Measurements from ENCODE around the gene C1orf116.

The C1orf116 gene

DNA sequence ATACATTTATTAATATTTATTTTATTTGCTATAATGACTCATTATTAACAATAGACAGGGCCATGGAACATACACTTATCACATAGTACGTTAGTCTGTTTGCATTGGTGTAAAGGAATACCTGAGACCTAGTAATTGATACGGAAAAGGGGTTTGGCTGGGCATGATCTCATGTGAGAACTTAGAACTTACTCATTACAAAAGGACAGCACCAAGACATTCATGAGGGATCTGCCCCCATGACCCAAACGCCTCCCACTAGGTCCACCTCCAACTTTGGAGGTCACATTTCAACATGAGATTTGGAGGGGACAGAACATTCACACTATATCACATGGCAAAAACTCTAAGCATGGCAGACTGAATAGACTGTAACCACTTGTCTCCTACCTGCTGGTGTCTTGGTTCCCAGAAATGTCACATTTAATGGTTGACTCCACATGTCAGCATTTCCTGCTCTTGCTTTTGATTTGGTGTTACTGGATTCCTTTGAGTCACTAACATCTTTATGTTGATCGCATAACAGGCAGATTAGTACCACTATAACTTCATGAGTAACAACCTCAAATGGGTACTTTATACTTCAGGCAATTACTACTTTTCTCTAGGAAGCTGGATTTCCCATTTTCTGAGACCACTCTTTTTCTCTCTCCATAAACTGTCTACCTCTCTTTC lies 3.5 kb upstream of the C1orf116 start:
- no peak for DNase-seq (ENCODE audit: low read depth in 2 of 3, low spot score in 2 of 3)

DNA sequence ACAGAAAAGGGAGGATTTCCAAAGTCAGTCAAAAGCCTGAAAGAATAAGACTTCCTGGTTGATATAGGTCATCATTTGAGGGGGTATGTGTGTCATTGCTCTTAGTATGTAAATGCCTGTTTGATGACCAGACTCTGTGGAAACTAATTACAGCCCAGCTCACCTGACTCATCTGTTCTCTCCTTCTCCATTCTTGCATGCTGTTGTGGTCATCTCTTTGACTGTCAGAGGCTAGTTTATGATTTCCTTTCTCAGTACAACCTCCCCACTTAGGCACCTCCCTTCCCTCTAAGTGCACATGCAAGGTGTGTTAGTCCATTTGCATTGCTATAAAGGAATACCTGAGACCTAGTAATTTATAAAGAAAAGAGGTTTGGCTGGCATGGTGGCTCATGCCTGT lies 2.4 kb upstream of the C1orf116 start:
- DNase-seq (ENCODE audit: low read depth in 2 of 3, low spot score in 2 of 3), result no peak

DNA sequence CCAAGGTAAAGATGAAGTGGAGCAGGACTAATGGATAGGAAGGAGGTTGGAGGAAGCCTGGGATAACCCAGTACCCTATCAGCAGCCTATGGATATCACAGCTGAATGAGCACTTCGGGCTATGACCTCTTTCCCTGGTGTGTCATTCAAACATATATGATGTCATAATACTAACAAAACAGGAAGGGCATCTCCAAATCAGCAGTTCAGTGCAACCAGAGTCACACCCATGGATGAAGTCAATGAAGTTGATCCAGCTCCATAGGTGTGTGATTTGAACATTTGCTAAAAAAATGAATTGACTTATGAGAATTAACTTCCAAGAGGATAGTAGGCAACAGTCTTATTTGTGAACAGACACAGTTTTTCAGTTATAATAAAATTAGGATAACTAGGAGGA lies 1.7 kb upstream of the C1orf116 start:
- DNase-seq (ENCODE audit: low read depth in 2 of 3, low spot score in 2 of 3), result no peak

DNA sequence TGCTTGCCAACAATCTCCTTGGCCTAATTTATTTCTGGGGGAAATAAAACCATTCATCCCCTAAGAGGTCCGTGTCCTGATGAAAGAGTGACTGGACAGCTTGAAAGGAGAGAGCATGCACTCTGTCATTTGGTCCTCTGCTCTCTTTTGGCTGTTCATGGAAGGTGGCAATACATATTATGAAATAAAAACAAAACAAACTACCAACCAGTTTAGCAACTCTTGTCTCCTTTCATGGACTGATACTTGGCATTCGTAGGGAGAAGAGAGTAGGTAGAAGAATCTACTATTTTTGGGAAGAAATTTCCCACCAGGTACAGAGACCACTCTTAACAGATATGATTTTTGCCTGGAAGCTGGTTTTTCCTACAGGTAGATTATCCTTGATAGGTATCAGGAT lies 746 bp upstream of the C1orf116 start:
- DNase-seq (ENCODE audit: low read depth in 2 of 3, low spot score in 2 of 3), result no peak

DNA sequence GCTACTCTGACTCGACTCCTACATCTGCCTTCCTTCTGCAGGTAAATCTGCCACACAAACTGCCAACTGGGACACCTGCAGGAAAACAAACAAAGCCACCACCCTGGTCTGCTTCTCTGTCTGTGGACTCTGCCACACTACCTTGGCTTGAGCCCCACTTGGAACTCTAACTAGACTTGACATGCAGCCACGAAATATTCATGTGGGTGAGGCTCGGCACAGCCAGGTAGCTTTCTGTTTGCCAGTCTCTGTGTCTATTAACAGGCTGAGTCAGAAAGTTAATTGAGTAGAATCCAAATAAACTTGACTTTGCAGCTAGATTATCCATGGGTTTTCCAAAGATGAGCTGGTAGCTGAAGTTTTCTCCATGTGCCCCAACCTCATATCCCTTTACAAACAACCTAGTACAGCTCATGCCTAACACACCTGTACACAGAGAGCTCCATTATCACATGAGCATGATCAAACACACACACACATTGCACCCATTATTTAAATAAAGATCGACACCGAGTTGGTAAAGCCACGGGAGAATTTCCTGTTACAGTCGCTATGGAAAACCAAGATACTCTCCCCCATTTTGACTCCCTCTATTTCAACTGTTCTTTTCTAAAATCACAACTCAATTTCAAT lies 808 bp downstream of the C1orf116 start:
- DNase-seq (ENCODE audit: low read depth in 2 of 3, low spot score in 2 of 3), result no peak

DNA sequence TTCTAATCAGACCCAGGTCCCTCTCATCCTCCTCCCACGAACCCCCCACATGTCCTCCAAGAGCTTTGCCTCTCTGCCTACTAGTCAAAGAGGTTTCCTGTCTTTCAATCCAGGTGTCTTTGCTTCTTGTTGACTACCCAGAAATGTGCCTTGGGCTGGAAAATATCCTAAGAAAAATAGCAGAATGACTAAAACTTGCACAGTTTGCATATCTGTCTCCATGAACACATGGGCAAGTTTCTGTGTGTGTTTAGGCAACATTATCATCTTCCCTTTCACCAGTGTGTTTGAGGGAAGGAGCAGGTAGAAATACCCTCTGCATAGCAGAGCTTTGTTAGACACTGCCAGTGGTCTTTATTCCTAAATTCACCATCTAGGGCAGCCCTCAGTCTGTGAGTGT lies 1.5 kb downstream of the C1orf116 start:
- no peak for DNase-seq (ENCODE audit: low read depth in 2 of 3, low spot score in 2 of 3)

DNA sequence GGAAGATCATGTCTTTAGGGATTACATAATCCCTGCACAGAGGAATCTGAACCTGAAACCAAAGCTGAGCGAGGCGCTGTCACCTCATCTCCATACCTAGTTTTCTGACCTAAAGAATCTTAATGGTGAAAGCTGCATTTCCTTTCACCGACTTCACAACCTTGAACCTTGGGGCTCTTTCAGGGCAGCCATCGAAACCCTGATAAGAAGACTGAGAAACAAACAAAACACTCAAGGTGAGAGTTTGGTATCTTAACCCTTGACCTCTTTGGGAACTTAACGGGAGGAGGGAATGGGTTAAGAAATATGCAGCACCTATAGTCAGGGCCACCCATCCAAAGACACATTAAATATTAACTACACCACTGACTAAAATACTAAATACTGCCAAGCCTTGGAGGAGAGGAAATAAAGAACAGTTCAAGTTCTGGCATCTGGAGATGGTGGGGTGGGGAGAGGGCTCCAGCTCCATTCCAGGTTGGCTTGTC lies 2.0 kb downstream of the C1orf116 start:
- no peak for DNase-seq (ENCODE audit: low read depth in 2 of 3, low spot score in 2 of 3)

DNA sequence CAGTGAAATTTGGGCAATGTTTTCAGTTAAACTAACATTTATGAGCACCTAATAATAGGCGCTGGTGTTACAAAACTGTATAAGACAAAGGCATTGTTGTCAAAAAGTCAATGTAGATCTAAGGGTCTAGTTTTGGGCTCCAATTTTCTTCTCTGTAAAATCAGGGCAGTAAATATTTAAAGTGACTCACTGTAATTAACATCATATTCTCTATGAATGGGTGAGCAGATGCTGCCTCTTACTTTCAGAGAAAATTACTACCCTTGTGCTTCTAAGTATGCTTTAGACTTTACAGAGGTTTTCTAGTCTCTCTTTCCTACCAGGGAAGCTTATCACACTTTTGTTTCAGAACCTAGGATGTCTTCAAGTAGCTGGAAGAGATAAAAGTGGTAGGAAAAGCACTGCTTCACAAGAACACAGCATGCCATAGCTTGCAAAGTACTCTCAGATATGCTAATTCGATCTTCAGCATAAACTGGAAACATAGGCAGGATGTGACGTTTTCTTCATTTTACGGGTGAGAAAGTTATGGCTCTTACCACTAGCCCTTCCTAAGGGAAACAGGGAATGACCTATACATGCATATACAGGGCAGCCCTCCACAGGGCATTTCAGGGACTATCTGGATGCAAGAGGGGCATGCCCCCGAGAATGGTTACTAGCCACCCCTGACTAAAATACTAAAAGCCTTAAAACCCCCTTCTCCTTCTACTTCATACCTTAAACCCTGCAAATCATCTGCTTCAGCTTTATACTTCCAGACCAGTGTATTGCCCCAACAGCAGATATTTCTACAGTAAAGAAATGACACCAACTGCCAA lies 2.6 kb downstream of the C1orf116 start:
- no peak for DNase-seq (ENCODE audit: low read depth in 2 of 3, low spot score in 2 of 3)

DNA sequence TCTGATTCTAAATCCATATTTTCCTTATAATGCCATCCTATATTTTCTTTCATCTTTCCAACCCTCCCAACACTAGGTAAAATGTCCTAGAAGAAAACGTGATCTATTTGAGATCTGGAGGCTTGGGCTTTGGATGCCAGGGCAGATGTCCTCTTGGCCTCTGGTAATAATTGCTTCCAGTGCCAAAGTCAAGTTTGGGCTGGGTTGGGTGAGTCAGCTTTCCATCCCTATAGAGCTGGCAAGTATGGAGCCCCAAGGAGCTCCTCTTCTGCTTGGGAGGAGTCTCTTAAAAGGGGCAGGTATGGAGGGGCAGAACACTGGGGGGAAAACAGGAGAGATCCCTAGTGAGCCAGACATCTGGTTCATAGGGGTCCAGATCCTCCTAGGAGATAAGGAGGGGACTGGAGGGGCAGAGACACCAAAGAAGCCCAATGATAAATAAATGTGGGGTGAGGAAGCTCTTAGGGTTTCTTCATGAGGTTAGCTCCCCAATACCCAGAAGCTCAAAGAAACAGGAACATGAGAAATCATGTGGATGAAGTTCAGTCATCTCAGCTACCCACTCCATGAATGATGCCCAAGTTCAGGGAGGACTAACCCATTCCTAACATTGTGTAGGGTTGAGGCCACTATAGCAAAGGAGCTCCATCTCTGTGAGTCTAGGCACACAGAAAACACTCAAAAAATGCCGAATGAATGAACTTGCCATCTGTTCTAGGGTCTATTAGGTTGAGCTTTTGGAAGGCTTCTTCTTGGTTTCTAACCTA lies 3.5 kb downstream of the C1orf116 start:
- DNase-seq (ENCODE audit: low read depth in 2 of 3, low spot score in 2 of 3), result no peak

DNA sequence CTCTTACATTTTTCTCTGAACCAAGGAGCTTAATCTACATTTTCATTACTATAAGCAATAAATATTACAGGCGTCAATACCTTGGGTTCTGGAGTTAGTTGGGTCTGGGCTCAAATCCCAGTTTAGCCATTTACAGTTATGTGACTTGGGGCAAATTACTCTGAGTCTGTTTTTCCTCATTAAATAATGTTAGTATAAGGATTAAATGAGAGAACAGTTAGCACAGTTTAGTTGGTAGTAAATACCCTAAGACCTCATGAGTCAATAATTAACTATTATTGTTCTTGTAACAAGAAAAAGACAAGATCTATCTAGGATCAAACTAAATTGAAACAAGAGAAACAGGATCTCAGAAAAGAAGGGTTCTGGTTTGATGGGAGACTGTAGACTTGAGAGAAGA lies 4.6 kb downstream of the C1orf116 start:
- DNase-seq (ENCODE audit: low read depth in 2 of 3, low spot score in 2 of 3), result no peak

DNA sequence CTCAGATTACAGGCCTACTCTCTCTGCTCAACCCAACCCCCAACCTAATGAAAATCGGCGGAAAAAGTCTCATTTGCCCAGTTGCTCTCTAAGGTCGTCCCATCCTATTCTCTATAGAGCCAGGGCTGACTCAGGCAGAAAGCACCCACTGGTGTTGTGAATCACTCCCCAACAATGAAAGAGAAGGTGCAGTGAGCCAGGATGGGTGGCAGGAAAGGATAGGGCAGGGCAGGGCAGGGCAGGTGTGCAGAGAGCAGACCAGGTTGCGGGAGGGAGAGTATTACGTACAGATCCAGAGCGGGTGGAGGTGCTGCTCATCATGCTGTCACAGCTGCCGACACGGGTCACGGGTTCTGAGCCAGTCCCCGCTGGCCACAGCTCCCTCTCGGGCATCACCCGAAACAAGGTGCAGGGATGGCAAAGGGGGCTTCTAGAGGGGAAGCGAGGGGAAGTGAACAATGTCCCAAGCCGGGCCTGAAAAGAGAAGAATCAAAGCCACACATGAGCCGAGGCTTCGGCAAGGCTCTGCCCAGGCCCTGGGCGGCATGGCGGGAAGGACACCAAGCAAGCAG lies 5.3 kb downstream of the C1orf116 start:
- no peak for DNase-seq (ENCODE audit: low read depth in 2 of 3, low spot score in 2 of 3)

DNA sequence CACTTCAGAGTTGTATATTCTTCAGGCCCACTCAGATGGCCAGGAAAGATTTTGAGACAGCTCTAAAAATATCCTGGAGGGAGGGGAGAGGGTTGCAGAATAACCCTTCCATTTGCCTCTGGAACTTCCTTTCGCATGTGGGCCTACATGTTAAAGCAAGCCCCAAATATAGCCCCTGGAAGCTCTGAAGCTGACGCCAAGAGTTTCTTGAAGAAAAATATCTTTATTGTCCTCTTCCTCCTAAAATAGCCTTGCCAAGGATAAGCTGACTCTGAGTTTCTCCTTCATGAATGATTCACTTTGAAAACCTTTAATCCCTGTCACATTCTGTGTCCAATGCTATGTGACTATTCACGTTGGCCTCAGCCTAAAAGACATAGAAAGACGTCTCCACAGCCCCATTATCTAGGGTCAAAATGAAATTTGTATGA lies 6.4 kb downstream of the C1orf116 start:
- no peak for DNase-seq (ENCODE audit: low read depth in 2 of 3, low spot score in 2 of 3)

DNA sequence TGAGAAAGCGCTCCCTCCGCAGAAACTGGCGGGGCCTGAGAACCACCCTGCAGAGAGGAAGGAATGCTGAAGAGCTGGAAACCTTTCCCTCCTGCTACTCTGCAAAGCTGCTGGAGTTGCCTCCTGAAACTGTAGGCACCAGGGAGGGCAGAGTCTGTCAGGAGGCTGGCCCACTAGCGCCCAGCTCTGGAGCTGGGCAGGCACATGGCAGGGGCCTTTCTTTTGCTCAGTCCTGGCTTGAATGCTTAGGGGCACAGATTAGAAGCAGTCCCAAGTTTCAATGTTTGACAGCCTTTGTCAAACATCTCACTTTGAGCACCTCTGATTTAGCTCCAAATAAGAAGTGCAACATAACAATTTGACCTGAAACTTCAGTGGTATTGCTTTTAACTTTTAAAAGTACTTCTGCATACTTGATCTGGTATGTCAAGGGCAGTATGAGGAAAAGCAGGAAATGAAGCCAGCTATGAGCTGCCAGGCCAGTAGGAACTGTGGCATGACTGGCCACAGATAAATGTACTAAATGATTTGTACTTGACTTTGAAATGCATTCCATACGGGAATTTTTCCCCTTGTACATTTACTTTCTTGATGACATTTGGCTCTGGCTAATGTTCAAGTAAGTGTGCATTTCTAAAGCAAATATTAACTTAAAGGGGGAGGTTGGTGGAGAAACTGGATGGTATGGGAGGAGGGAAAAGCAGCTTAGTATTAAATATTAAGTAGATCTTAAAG lies 7.2 kb downstream of the C1orf116 start:
- DNase-seq (ENCODE audit: low read depth in 2 of 3, low spot score in 2 of 3), result no peak

DNA sequence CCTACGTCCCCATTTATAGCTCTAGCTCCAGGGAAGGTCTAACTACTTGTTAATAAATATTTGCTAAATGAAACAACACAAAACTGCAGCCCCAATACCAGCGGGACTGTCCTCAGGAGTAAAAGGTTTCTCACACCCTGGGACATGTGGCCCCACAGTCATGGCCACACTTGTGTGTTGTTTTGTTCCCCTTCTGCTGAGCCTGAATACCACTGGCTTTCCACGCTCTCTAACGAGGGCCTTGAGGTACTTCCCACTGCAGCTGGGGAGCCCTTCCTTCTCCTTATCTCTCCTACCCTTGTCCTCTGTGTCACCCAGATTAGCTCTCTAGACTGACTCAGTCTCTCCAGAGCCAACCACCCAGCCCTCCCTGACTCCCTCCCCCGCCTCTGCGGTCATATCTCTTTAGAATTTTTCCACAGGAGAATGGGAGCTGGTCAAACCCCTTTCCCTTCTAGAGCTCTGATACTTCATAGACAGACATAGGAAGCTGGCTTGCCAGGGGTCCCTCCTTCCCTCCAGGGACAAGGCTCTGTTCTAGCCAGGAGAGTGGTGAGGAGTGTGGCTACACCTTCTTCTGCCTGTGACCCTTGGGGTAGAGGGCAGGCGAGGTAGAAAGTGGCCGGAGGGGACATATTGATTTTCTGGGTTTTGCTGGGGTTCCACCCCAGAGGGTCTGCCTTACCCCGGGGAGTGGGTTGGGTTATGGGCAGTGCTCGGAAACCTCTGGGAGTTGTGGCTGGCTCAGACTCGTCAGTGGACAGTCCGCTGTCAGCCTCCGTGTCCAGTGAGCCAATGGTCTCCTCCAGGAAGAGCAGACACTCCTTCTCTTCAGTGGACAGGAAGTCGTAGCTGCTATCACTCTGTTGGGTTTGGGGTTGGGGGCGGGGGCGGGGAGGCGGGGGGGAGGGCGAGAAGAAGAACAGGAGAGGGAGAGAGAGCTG lies 8.1 kb downstream of the C1orf116 start:
- DNase-seq (ENCODE audit: low read depth in 2 of 3, low spot score in 2 of 3), result no peak

DNA sequence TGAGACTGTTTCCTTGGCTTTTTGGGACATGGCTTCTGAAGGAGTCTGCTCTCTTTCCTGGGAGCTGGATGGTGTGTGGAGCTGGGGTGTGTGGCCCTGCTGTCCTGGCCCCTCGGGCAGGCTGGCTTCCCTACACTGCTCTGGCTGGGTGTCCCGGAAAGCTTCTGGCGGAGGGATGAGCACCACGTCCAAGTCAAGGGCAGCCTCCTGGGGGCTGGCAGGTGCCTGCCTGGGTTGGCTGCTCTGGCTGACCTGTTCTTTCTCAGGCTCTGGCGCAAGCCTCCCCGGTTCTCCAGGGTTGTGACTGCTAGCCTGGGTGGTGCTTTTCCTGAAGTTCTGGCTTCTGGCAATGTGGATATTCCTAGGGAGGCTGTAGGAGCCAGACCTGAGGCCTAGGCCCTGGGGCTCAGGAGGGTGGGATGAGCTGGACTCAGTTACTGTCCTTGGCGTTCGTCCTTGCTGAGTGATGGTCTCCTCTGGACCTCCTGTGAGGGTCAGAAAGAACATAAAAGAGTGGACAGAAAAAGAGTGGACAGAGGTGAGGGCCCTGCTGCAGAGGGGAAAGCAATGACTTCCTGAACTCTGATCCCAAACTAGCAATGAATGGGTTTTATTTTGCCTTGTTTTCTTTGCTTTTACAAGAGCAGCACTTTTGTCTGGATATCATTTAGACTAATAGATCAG lies 9.4 kb downstream of the C1orf116 start:
- DNase-seq (ENCODE audit: low read depth in 2 of 3, low spot score in 2 of 3), result no peak

DNA sequence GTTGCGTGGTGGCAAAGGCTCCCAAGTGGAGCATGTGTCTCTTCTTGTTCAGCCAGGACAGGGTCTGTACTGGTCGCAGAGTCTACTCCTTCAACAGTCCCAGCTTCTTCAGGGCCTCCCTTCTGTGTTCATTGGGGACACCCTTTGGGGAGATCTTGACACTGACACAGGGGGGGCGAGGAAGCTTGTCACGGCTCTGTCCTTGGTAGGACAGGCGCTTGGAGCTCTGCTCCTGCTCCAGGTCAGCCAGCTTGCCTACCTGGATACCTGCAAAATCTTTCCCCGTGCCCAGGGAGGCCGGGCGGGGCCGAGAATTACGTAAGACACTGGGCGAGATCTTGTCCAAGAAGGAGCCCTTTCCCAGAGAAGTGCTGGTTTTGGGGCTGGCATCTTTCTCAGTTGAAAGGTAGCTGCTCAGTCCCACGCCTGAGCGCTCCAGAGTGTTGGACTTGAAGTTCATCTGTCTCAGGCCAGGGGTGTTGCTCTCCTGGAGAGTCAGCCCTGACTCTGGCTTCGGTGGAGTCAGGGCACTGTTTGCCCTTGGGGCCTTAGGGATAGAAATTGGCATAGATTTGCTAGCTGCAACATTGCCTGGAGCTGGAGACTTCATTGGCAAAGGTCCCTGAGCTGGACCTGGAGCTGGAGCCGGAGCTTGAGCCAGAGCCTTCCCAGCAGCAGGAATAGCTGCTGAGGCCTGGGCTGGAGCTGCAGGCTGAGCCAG lies 10.5 kb downstream of the C1orf116 start:
- no peak for DNase-seq (ENCODE audit: low read depth in 2 of 3, low spot score in 2 of 3)

DNA sequence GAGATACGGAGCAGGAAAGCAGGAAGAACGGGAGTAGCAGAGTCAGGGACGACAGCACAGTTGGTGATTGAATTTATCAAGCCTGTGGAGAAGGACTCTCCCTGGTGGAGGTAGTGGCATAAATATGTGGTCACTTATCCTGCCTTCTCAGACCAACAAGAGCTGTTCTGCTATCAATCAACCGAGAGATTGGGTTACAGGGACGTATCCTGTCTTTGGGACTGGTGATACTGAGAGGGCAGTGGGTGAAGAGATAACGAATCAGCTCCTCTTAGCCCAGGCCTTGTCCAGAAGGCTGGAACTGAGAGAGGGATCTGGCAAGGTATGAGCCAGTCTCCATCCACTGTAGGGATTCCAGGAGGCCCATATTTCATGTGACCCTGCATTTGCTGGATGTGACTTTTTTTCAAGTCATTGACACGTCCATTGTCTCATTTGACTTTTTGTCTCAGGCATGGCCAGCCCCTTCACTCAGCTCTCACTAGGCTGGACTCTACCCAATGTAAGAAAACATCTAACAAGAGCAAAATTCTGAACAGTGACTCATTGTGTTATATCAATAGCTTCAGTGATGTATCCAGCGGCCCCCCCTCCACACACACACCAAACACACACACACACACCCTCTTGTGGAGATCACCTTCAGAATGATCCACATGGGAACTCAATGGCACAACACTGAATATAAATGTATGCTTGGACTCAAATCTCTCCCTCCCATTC lies 11.3 kb downstream of the C1orf116 start:
- DNase-seq (ENCODE audit: low read depth in 2 of 3, low spot score in 2 of 3), result no peak
